Uterus (tissue), 2 donors: ENCODE measurements around the gene TATDN3.
"Not testable (repeated sequence)": the region's sequence is repeated elsewhere in the genome, so short reads cannot be mapped to it uniquely, and the experiment has no call there.

Experiments used
- CTCF ChIP-seq, 4 experiments: fragments of 200-600 bp in 2 of 4; fragments of 450-650 bp in 2 of 4; sonication (generic) in 2 of 4; IDR thresholded peaks; one replicate each; pipeline ENCODE4 v1.5.1; 2016 to 2019; ENCODE audit warnings: antibody characterized with exemption in 4 of 4, mild to moderate bottlenecking in 2 of 4, moderate library complexity in 1 of 4
- POLR2A ChIP-seq, 2 donors: fragments of 450-650 bp; IDR thresholded peaks; one replicate each; pipeline ENCODE4 v1.6.1; 2016; ENCODE audit warnings: antibody characterized with exemption in 2 of 2, mild to moderate bottlenecking in 1 of 2, moderate library complexity in 1 of 2

- TF ChIP-seq POLR2A, CTCF (IDR thresholded peaks at IDR 0.05): not testable (repeated sequence)
Observed at GRCh38 chr1:212863345-212863744, 71.7 kb downstream of the TATDN3 start.
